HepG2 (cell line): ENCODE measurements around the gene PTPRD. TPM values are rescaled to one million over a fixed set of nuclear protein-coding genes. Genes with fewer than 3 reads are reported as not detected.

Experiments used
- ATAC-seq: fragments of 200-7000 bp; cut with Tn5 transposase; 3 replicates; pipeline ENCODE4 v1.9.1; 2020; ENCODE audit warnings: mild to moderate bottlenecking, moderate library complexity
- BruUV-seq: library from RNA; stranded (reverse); fragments of 400-500 nt; replicated peaks from 2 replicates; lab custom pipeline; 2021; lab: Mats Ljungman, UMichigan
- CTCF ChIA-PET: fragments of 300-600 bp; formaldehyde crosslinking; extraction: SDS; loops from one replicate; lab custom pipeline; 2021; ENCODE audit warnings: low total read pairs, inconsistent platforms, low intra/inter-chr PET ratio; lab: Yijun Ruan, JAX
- POLR2A ChIA-PET: fragments of 350-600 bp; sonication (Branson Sonifier 250); formaldehyde crosslinking; loops from one replicate; lab custom pipeline; 2020; ENCODE audit warnings: antibody characterized with exemption, inconsistent platforms; lab: Yijun Ruan, JAX
- DNase-seq: peaks from one replicate; pipeline ENCODE4 v3.0.0-alpha.2; 2015; ENCODE audit warnings: low spot score
- FAIRE-seq: peaks from 3 replicates; lab custom pipeline; 2011; peaks lifted over from hg19 to GRCh38; lab: Jason Lieb, UNC
- H2AFZ ChIP-seq: one replicate; pipeline ENCODE4 v1.6.1; 2011; ENCODE audit warnings: low read length, inconsistent platforms
- H3K27ac ChIP-seq: fragments of 300-600 bp; 3 replicates; pipeline ENCODE4 v1.8.0; 2011; ENCODE audit warnings: mixed run types, mild to moderate bottlenecking, mixed read lengths, low read length, inconsistent platforms; ENCODE audit not compliant: insufficient read depth; ENCODE audit errors: extremely low read length
- H3K27me3 ChIP-seq, 2 experiments: fragments of 200-600 bp in 1 of 2; 2 replicates in 1 of 2; 3 replicates in 1 of 2; pipeline versions ENCODE4 v1.6.0 to v1.8.0; 2011; ENCODE audit warnings: low read length in 2 of 2, mild to moderate bottlenecking in 2 of 2, moderate library complexity in 2 of 2, inconsistent platforms in 1 of 2; ENCODE audit not compliant: insufficient read depth in 2 of 2, control insufficient read depth in 1 of 2
- H3K36me3 ChIP-seq, 2 experiments: fragments of 200-600 bp in 1 of 2; replicated peaks in 1 of 2; 2 replicates in 1 of 2; 3 replicates in 1 of 2; pipeline versions ENCODE4 v1.5.1 to v1.8.0; 2011; ENCODE audit warnings: low read length in 2 of 2, inconsistent platforms in 1 of 2; ENCODE audit not compliant: insufficient read depth in 2 of 2, control insufficient read depth in 1 of 2
- H3K4me1 ChIP-seq: 2 replicates; pipeline ENCODE4 v1.5.1; 2012; ENCODE audit warnings: low read length, inconsistent platforms; ENCODE audit not compliant: insufficient read depth
- H3K4me2 ChIP-seq: 2 replicates; pipeline ENCODE4 v1.6.0; 2011; ENCODE audit warnings: low read depth, low read length, inconsistent platforms
- H3K4me3 ChIP-seq, 3 experiments: fragments of 200-600 bp in 1 of 3; sonication (generic), shearing (Covaris generic) in 1 of 3; replicated peaks in 1 of 3; 2 replicates each; pipeline ENCODE4 v1.5.1; 2011 to 2016; ENCODE audit warnings: low read length in 3 of 3, inconsistent platforms in 2 of 3, low read depth in 2 of 3, mild to moderate bottlenecking in 2 of 3, control low read depth in 1 of 3, mixed read lengths in 1 of 3; ENCODE audit not compliant: insufficient read depth in 1 of 3
- H3K79me2 ChIP-seq: one replicate; pipeline ENCODE4 v1.6.1; 2011; ENCODE audit warnings: low read length, inconsistent platforms; ENCODE audit not compliant: insufficient read depth
- H3K9ac ChIP-seq: 2 replicates; pipeline ENCODE4 v1.6.0; 2011; ENCODE audit warnings: mild to moderate bottlenecking, low read depth, low read length, inconsistent platforms; ENCODE audit not compliant: insufficient read depth
- H3K9me3 ChIP-seq: 2 replicates; pipeline ENCODE4 v1.5.1; 2012; ENCODE audit warnings: mild to moderate bottlenecking, low read length
- H4K20me1 ChIP-seq: 2 replicates; pipeline ENCODE4 v1.6.0; 2011; ENCODE audit warnings: inconsistent platforms, mild to moderate bottlenecking, low read length, moderate library complexity; ENCODE audit not compliant: insufficient read depth
- FOXA1 ChIP-seq, 2 experiments: fragments of 450-650 bp in 1 of 2; sonication (generic) in 1 of 2; formaldehyde crosslinking in 1 of 2; IDR thresholded peaks; 2 replicates each; pipeline versions ENCODE4 v1.4.0 to v1.6.1; 2016 to 2020; ENCODE audit warnings: missing genetic modification reagents in 1 of 2
- SRSF9 ChIP-seq: fragments of 200-400 bp; formaldehyde crosslinking; IDR thresholded peaks from 2 replicates; pipeline ENCODE4 v1.6.1; 2018; ENCODE audit warnings: borderline replicate concordance, mild to moderate bottlenecking, low read depth, low read length; ENCODE audit not compliant: insufficient read depth, poor library complexity, severe bottlenecking
- STAG1 ChIP-seq: sonication (generic); formaldehyde crosslinking; IDR thresholded peaks from 2 replicates; pipeline ENCODE4 v1.4.0; 2020; ENCODE audit warnings: missing genetic modification reagents
- ZBTB38 ChIP-seq: sonication (generic); formaldehyde crosslinking; IDR thresholded peaks from 2 replicates; pipeline ENCODE4 v1.5.1; 2020; ENCODE audit warnings: mild to moderate bottlenecking, missing genetic modification reagents
- WGBS: methylation state at CpG from one replicate; pipeline ENCODE4 v1.1.6; 2017; ENCODE audit warnings: low lambda C conversion rate; 5-methylcytosine and 5-hydroxymethylcytosine counted together
- in situ Hi-C: cut with HindIII; loops from 2 replicates; pipeline ENCODE4 v1.10.0; 2017; ENCODE audit warnings: low pct_unique_long_range_greater_than_20kb; ENCODE audit not compliant: extremely low pct_ligation_motif_present
- intact Hi-C: fragments of 100-400 bp; cut with micrococcal nuclease; formaldehyde crosslinking; loops from one replicate; pipeline ENCODE4 v1.10.0; 2022; ENCODE audit not compliant: unreplicated experiment
- polyA plus RNA-seq, 8 experiments: library from polyadenylated mRNA; depleted of rRNA in 3 of 8; stranded (reverse) in 7 of 8; unstranded in 1 of 8; fragments of >200 nt; fragmentation: Illumina TruSeq in 4 of 8; extraction: Trizol in 4 of 8; gene quantifications; 2 replicates each; pipeline versions ENCODE4 v1.2.1 to v1.2.3, GENCODE V29; 2011 to 2016; ENCODE audit warnings: low read depth in 4 of 8, missing spikeins in 1 of 8, mixed read lengths in 1 of 8; ENCODE audit not compliant: insufficient read depth in 1 of 8
- total RNA-seq, 5 experiments: library from RNA; depleted of rRNA; stranded (reverse); fragments of >200 nt; fragmentation: Illumina TruSeq; extraction: Trizol; gene quantifications; 2 replicates each; pipeline ENCODE4 v1.2.3, GENCODE V29; 2016; ENCODE audit warnings: low read depth in 1 of 5
- TF ChIP-seq, protein P1 (sequence below): sonication (generic); formaldehyde crosslinking; IDR thresholded peaks from 2 replicates; pipeline ENCODE4 v1.5.0; 2020; ENCODE audit warnings: mild to moderate bottlenecking, missing genetic modification reagents, moderate library complexity

Gene PTPRD
- total and polyA plus RNA-seq, 2 of the 13 experiments (the other 11 are each of a cell fraction or from before 2014, with no cell fraction given): 0.05 TPM; not detected in 1

DNA sequence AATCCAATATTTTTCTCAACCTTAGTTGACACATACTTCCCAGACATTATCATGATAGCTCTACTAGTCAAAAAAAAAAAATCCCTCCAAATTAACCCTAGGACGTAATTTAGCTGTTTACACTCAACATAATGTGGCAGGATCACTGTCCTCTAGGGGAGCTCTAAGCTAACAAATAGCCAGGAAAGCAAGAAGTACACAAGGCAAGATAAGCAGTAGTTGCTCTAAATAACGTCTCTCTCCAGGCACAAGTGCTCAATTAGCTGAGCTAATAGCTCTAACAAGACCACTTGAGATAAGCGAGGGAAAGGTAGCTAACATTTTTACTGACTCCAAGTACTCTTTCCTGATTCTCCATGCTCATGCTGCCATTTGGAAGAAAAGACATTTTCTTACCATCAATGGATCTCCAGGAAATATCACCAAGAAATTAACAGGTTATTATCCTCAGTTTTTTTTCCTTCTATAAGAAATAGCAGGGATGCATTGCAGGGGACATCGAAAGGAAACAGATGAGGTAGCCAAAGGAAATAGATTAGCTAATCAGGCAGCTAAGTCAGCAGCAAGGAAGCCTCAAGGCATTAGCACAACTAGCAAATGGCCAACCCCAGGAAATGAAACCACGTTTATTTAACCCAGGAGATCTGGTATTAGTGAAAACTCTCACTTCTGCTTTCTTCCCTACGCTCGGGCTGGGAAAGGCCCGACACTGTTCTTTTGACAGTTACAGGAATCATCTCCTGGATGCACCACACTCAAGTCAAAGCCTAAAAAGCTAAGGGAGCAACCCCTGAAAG, 614.1 kb downstream of the PTPRD start:
- Histone ChIP-seq H3K4me2 (no peak overlapping the region), H3K79me2 (no peaks in the 10 kb centered on the region), H3K27ac (no peak overlapping the region), H3K36me3 (no peaks in the 10 kb centered on the region)
- ATAC-seq (peak; percentile 57; the same call in 2 of the 3 replicates), FAIRE-seq (no peak)
- no peak for TF ChIP-seq FOXA1 (IDR thresholded peaks at IDR 0.05)
- TF ChIP-seq FOXA1 (CRISPR knock-in tag; IDR thresholded peaks at IDR 0.05): 0 out of 2 replicates have a peak, but pooled peaks have one; percentile 12
- no peak for TF ChIP-seq ZBTB38 (CRISPR knock-in tag)
- TF ChIP-seq, protein P1, sequence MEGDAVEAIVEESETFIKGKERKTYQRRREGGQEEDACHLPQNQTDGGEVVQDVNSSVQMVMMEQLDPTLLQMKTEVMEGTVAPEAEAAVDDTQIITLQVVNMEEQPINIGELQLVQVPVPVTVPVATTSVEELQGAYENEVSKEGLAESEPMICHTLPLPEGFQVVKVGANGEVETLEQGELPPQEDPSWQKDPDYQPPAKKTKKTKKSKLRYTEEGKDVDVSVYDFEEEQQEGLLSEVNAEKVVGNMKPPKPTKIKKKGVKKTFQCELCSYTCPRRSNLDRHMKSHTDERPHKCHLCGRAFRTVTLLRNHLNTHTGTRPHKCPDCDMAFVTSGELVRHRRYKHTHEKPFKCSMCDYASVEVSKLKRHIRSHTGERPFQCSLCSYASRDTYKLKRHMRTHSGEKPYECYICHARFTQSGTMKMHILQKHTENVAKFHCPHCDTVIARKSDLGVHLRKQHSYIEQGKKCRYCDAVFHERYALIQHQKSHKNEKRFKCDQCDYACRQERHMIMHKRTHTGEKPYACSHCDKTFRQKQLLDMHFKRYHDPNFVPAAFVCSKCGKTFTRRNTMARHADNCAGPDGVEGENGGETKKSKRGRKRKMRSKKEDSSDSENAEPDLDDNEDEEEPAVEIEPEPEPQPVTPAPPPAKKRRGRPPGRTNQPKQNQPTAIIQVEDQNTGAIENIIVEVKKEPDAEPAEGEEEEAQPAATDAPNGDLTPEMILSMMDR (CRISPR knock-in tag): 0 out of 2 replicates have a peak, but pooled peaks have one; percentile 5
- no peak for TF ChIP-seq SRSF9
- peak; percentile 47; the same call in 1 of the 2 replicates for TF ChIP-seq STAG1 (CRISPR knock-in tag)
- TF ChIP-seq, all 625 proteins: peak for 3
- H3K9ac ChIP-seq: no peak overlapping the region
- intact Hi-C loops (no loop called here), in situ Hi-C loops (no loop called here)
- 25% methylated on average over 8 of the region's 8 CpGs for WGBS
- no peaks in the 10 kb centered on the region for H3K9me3 ChIP-seq
- ChIA-PET CTCF (no interaction called here), POLR2A (no interaction called here)
- no peak overlapping the region for H2AFZ ChIP-seq
- H3K4me1 ChIP-seq: no peaks in the 10 kb centered on the region
- no peaks in the 10 kb centered on the region for H3K27me3 ChIP-seq
- BruUV-seq: no TSS peak
- H4K20me1 ChIP-seq: no peaks in the 10 kb centered on the region
- peak; percentile 4 for DNase-seq
- H3K4me3 ChIP-seq: no peak overlapping the region
